ENCODE measurements around the gene AGAP5. TPM values are rescaled to one million over a fixed set of nuclear protein-coding genes. Genes with fewer than 3 reads are reported as not detected.
"Not testable (repeated sequence)": the region's sequence is repeated elsewhere in the genome, so short reads cannot be mapped to it uniquely, and the experiment has no call there.

Gene AGAP5
- total and polyA plus RNA-seq, 2 of the 13 experiments (the other 11 are each of a cell fraction or from before 2014, with no cell fraction given) = 5.3 to 7.9 TPM

DNA sequence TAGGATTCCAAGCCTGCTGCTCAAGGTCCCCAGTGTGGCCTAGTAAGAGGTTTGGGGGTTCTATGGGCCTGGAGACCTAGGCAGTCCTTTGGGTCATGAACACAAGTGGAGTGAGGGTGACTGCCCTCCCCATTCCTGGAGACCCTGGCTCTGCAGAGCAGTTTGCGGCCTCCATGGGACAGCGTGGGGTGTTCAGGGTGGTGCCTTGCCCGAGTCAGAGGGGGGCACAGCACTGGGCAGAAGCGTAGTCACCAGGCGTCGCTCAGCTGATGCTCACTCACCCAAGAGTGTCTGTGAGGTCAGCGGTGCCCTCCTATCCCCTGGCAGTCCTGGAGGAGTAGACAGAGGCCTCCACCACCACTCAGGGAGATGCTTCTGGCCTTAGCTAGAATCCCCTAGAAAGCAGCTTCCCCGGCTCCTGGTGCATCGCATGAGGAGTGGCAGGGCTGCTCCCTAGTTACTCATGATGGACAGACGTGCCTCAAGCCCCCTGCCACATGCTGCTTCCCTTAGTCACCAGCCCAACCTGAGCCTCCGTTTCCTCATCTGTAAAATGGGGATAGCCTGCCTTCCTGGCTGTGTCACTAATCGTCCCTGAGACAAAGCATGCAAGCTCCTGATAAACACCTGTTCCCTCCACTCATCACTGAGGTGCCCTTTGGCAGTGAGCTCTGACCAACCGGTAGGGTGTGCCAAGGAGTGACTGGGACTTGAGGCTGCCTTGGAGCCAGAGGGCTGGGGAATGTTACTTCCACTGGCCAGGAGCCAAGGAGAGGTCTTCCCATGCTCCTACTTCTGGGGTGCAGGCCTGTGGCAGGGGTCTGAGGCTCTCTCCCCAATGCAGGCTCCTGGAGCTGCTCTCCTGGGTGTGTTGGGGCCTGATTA is 33.5 kb downstream of the AGAP5 start:
- H3K27ac ChIP-seq (ENCODE audit: extremely low read length, insufficient read depth, low read length); H3K27me3 ChIP-seq (ENCODE audit: control insufficient read depth in 1 of 2, insufficient read depth in 2 of 2, low read length in 2 of 2); POLR2A ChIA-PET; H3K9ac ChIP-seq (ENCODE audit: insufficient read depth, low read depth, low read length); H2AFZ ChIP-seq (ENCODE audit: low read length); H3K4me1 ChIP-seq (ENCODE audit: insufficient read depth, low read length); H3K36me3 ChIP-seq (replicated peaks in 1 of 2; ENCODE audit: control insufficient read depth in 1 of 2, insufficient read depth in 2 of 2, low read length in 2 of 2); H3K79me2 ChIP-seq (ENCODE audit: insufficient read depth, low read length); intact Hi-C loops (cut with micrococcal nuclease; ENCODE audit: unreplicated experiment); H3K9me3 ChIP-seq (ENCODE audit: low read length); ATAC-seq; BruUV-seq (replicated peaks); DNase-seq (ENCODE audit: low spot score); FAIRE-seq; H3K4me3 ChIP-seq (replicated peaks in 1 of 3; ENCODE audit: insufficient read depth in 1 of 3, low read depth in 2 of 3, low read length in 3 of 3); H4K20me1 ChIP-seq (ENCODE audit: insufficient read depth, low read length); CTCF ChIA-PET (ENCODE audit: low intra/inter-chr PET ratio, low total read pairs); H3K4me2 ChIP-seq (ENCODE audit: low read depth, low read length); in situ Hi-C loops (cut with HindIII; ENCODE audit: extremely low pct_ligation_motif_present, low pct_unique_long_range_greater_than_20kb): not testable (repeated sequence)
- 71% methylated on average over 4 of the region's 13 CpGs for WGBS (ENCODE audit: low lambda C conversion rate)
- TF ChIP-seq ZNF629 (CRISPR knock-in tag; conservative IDR thresholded peaks at IDR 0.05) = peak; percentile 34; the same call in 1 of the 2 replicates

DNA sequence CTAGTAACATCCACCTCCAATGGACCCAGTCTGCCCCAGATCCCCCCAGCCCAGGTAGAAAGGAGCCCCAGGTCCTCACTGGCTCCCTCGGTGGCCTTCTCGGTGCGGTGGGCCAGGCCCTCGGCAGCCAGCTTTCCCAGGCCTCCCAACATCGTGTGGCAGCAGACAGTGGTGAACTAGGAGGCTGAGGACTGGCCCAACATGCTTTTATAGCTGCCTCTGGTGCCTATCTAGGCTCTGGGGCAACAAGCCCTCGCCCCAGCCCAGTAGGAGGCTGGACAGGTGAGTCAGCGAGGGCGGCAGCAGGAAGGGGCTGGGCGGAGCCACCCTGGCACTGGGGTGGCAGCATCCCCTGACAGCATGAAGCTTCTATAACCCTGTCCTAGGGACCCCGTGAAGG is 34.3 kb downstream of the AGAP5 start:
- FAIRE-seq; H3K9me3 ChIP-seq (ENCODE audit: low read length); in situ Hi-C loops (cut with HindIII; ENCODE audit: extremely low pct_ligation_motif_present, low pct_unique_long_range_greater_than_20kb); BruUV-seq (replicated peaks); H3K4me1 ChIP-seq (ENCODE audit: insufficient read depth, low read length); POLR2A ChIA-PET; H3K27me3 ChIP-seq (ENCODE audit: control insufficient read depth in 1 of 2, insufficient read depth in 2 of 2, low read length in 2 of 2); CTCF ChIA-PET (ENCODE audit: low intra/inter-chr PET ratio, low total read pairs); H3K36me3 ChIP-seq (replicated peaks in 1 of 2; ENCODE audit: control insufficient read depth in 1 of 2, insufficient read depth in 2 of 2, low read length in 2 of 2); H3K9ac ChIP-seq (ENCODE audit: insufficient read depth, low read depth, low read length); H3K79me2 ChIP-seq (ENCODE audit: insufficient read depth, low read length); DNase-seq (ENCODE audit: low spot score); H3K27ac ChIP-seq (ENCODE audit: extremely low read length, insufficient read depth, low read length); H3K4me2 ChIP-seq (ENCODE audit: low read depth, low read length); H2AFZ ChIP-seq (ENCODE audit: low read length); ATAC-seq; intact Hi-C loops (cut with micrococcal nuclease; ENCODE audit: unreplicated experiment); H3K4me3 ChIP-seq (replicated peaks in 1 of 3; ENCODE audit: insufficient read depth in 1 of 3, low read depth in 2 of 3, low read length in 3 of 3); H4K20me1 ChIP-seq (ENCODE audit: insufficient read depth, low read length): not testable (repeated sequence)
- WGBS (ENCODE audit: low lambda C conversion rate) = 49% methylated on average over 9 of the region's 10 CpGs

DNA sequence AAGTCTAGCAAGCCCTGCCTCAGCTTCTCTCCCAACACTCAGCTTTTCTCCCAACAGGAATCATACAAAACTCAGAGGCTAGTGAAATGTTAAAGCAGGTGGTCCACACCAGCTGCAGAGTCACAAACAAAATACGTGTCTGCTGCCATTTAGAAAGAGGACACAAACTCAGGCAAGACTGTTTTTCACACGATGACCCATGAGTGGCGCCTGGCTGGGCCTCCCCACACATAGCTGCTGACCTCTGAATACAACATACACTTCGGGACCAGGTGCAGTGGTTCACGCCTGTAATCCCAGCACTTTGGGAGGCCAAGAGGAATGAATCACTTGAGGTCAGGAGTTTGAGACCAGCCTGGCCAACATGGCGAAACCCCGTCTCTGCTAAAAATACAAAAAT is 35.2 kb downstream of the AGAP5 start:
- intact Hi-C loops (cut with micrococcal nuclease; ENCODE audit: unreplicated experiment); ATAC-seq: not testable (repeated sequence)

More for the DNA sequence above, 35.2 kb downstream of the AGAP5 start:
- H2AFZ ChIP-seq (ENCODE audit: low read length); H3K36me3 ChIP-seq (replicated peaks in 1 of 2; ENCODE audit: control insufficient read depth in 1 of 2, insufficient read depth in 2 of 2, low read length in 2 of 2); H3K79me2 ChIP-seq (ENCODE audit: insufficient read depth, low read length); H3K4me2 ChIP-seq (ENCODE audit: low read depth, low read length); FAIRE-seq; in situ Hi-C loops (cut with HindIII; ENCODE audit: extremely low pct_ligation_motif_present, low pct_unique_long_range_greater_than_20kb); BruUV-seq (replicated peaks); H3K4me1 ChIP-seq (ENCODE audit: insufficient read depth, low read length); H3K27ac ChIP-seq (ENCODE audit: extremely low read length, insufficient read depth, low read length); DNase-seq (ENCODE audit: low spot score); H3K27me3 ChIP-seq (ENCODE audit: control insufficient read depth in 1 of 2, insufficient read depth in 2 of 2, low read length in 2 of 2); POLR2A ChIA-PET; CTCF ChIA-PET (ENCODE audit: low intra/inter-chr PET ratio, low total read pairs); H3K4me3 ChIP-seq (replicated peaks in 1 of 3; ENCODE audit: insufficient read depth in 1 of 3, low read depth in 2 of 3, low read length in 3 of 3); H3K9ac ChIP-seq (ENCODE audit: insufficient read depth, low read depth, low read length); H3K9me3 ChIP-seq (ENCODE audit: low read length); H4K20me1 ChIP-seq (ENCODE audit: insufficient read depth, low read length): not testable (repeated sequence)
- WGBS (ENCODE audit: low lambda C conversion rate) = 66% methylated on average over 6 of the region's 7 CpGs

Measured in HepG2 (cell line).